ENCODE results near the gene CHMP6.

The CHMP6 gene

DNA sequence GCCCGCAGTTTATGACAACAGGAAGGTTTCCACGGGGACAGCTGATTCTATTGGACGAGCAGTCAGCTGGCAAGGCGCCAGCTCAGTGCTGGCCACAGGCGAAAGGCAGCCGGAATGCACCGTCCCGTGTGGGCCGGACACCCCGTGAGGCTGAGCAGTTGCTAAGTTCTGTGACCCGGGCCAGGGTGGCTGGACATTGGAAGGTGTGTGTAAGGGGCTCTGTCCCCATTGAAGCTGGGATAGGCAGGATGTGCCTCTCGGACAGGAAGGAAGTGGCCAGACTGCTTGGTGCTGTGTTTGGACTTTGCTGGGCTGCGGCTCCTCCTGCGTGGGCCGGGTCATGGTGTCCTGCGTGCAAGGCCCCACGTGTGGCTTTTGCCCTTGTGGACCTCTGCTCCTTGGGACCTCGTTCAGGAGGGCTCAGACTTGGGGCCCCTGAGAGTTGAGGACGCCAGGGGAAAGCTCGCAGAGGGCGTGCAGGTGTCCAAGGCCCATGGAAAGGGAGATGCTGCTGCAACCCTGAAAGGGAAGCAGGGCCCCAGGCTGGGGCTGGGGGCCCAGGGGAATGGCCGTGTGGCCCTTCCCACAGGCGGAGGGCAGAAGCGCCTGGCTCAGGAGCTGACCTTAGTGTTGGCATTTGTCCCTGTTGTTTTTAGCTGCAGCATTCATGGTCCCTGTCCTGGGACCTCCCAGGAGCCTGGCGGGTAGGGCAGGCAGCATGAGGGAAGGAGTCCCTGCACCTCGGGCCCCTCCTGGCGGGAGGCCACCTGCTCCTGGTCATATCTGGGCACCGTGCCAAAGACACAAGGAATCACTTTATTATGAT is 53.3 kb downstream of the CHMP6 start:
- DNase-seq, result no peak

- DNase-seq, result no peak
Measured at GRCh38 chr17:81045590-81046095, 54.0 kb downstream of the CHMP6 start.

GRCh38 chr17:81046132-81046769 is 54.6 kb downstream of the CHMP6 start:
- DNase-seq, result no peak

DNA sequence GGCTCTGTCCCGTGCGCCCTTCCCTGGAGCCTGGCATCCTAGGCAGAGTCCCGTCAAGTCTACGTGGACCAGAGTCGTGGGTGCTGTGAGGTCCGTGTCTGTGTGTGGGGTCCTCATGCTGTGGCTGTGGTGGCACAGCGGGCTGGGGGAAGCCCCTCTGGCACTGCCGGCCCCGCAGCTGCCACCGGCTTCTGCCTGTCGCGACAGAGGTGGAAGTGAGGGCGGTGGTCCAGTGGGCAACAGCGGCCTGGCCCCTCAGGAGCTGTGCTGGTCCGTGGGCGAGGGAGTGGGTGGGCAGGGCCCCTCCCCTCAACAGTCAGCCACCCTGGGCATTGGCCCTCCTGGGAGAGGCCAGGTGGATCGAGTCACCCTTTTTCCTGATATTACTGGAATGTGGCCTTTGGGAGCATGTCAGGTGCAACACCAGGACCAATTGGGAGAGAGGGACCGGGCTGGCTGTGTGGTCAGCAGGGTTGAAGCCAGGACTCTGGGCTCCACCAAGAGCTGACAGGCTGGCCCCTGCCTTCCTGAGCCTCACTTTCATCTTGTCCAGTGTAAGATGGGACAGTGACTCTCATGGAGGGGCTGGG is 55.2 kb downstream of the CHMP6 start:
- no peak for DNase-seq

DNA sequence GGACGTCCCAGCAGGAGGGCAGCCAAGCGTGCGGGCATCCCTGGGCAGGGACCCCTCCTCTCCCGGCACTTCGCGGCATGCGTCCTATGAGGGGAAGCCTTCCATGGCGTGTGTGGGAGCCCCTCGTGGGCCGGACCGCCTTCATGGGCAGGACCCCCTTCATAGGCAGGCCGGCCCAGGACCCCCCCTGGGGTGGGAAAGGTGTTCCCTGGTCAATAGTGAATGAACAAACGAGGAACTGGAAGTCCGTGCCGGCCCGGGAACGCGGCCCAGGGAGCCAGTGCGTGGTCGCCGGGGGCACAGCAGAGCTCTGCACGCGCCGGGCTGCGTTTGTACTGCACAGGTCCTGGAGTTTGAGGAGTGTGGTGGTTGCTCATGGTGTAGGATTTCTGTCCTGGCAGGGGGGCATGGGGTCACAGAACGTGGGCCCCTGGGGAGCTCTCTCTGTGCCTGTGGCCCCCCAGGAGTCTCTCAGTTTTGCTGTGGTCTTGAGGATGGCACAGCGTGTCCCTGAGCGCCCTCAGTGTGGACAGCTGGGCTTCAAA is 57.3 kb downstream of the CHMP6 start:
- DNase-seq, result no peak

GRCh38 chr17:81049372-81049911 is 57.8 kb downstream of the CHMP6 start:
- no peak for DNase-seq
